Measurements from ENCODE around the gene KCTD3.

GRCh38 chr1:215523906-215524305 is 43.2 kb upstream of the KCTD3 start:
- TF ChIP-seq CTCF (conservative IDR thresholded peaks at IDR 0.05; ENCODE audit: low read depth, low read length) (no peak), EZH2phosphoT487 (IDR thresholded peaks at IDR 0.05; ENCODE audit: borderline replicate concordance, low read length) (no peak), EZH2 (IDR thresholded peaks at IDR 0.05; ENCODE audit: low read length, unreplicated experiment) (no peak)

All from PC-3 (cell line).